ENCODE measurements around the gene ZFAND3.

DNA sequence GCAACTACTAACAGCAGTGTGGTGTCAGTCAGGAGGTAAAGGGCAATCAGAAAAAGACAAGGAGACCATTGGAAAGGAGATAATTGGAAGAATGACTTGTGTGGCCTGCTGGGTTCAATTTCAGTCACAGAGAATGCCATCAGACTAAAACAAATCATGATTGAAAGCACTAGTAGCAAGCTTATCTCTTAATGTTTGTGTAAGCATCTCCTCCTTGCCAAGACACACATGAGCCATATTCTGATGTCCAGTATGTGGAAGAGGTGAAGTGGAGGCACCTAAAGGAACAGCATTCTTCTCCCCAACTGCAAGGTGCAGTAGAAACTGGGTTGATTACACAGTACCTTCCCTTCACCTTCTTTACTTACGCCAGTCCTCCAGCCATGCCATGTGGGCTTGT, 287.5 kb downstream of the ZFAND3 start:
- TF ChIP-seq, protein P1, sequence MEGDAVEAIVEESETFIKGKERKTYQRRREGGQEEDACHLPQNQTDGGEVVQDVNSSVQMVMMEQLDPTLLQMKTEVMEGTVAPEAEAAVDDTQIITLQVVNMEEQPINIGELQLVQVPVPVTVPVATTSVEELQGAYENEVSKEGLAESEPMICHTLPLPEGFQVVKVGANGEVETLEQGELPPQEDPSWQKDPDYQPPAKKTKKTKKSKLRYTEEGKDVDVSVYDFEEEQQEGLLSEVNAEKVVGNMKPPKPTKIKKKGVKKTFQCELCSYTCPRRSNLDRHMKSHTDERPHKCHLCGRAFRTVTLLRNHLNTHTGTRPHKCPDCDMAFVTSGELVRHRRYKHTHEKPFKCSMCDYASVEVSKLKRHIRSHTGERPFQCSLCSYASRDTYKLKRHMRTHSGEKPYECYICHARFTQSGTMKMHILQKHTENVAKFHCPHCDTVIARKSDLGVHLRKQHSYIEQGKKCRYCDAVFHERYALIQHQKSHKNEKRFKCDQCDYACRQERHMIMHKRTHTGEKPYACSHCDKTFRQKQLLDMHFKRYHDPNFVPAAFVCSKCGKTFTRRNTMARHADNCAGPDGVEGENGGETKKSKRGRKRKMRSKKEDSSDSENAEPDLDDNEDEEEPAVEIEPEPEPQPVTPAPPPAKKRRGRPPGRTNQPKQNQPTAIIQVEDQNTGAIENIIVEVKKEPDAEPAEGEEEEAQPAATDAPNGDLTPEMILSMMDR (IDR thresholded peaks at IDR 0.05; ENCODE audit: insufficient read depth, low read depth, low read length) = no peak
- no peak for TF ChIP-seq EZH2 (IDR thresholded peaks at IDR 0.05; ENCODE audit: insufficient read depth, low read length)

Measured in astrocyte (in vitro differentiated cells and primary cell).